ENCODE data around the gene ACSF3. TPM values are rescaled to one million over a fixed set of nuclear protein-coding genes. Genes with fewer than 3 reads are reported as not detected.

ACSF3 gene
- total RNA-seq, 2 experiments from 2014 or later: 53.0 to 53.7 TPM

GRCh38 chr16:89131783-89132182, 38.1 kb downstream of the ACSF3 start:
- H3K4me3 Mint-ChIP-seq: no peak overlapping the region
- DNase-seq (no peak), ATAC-seq (ENCODE audit: low read depth) (no peak)
- peaks cover 28% of the 10 kb centered on the region for H3K36me3 Mint-ChIP-seq
- no peaks in the 10 kb centered on the region for H3K27me3 Mint-ChIP-seq
- H3K27ac Mint-ChIP-seq: no peak overlapping the region
- peaks cover 4% of the 10 kb centered on the region for H3K4me1 Mint-ChIP-seq
- POLR2A ChIA-PET: no interaction called here
- no peaks in the 10 kb centered on the region for H3K9me3 Mint-ChIP-seq

- POLR2A ChIA-PET: no interaction called here
- Mint-ChIP-seq H3K27me3 (no peaks in the 10 kb centered on the region), H3K27ac (no peak overlapping the region), H3K4me1 (peaks cover 4% of the 10 kb centered on the region), H3K4me3 (no peak overlapping the region), H3K9me3 (no peaks in the 10 kb centered on the region), H3K36me3 (peaks cover 28% of the 10 kb centered on the region)
- no peak for ATAC-seq (ENCODE audit: low read depth)
- DNase-seq: no peak
Observed at GRCh38 chr16:89132194-89133005, 38.7 kb downstream of the ACSF3 start.

GRCh38 chr16:89133457-89134127, 39.9 kb downstream of the ACSF3 start:
- POLR2A ChIA-PET: interaction anchor here (0.6 kb wide), 1 partner anchor 538 kb away, joined by 3 read pairs; no protein-coding TSS in a partner anchor
- no peaks in the 10 kb centered on the region for H3K27me3 Mint-ChIP-seq
- H3K4me3 Mint-ChIP-seq: no peak overlapping the region
- no peaks in the 10 kb centered on the region for H3K9me3 Mint-ChIP-seq
- H3K36me3 Mint-ChIP-seq: peaks cover 26% of the 10 kb centered on the region
- no peak overlapping the region for H3K27ac Mint-ChIP-seq
- ATAC-seq (ENCODE audit: low read depth) (no peak), DNase-seq (no peak)
- H3K4me1 Mint-ChIP-seq: peaks cover 4% of the 10 kb centered on the region

- no peak for ATAC-seq (ENCODE audit: low read depth)
- peak; percentile 6 for DNase-seq
- peaks cover 4% of the 10 kb centered on the region for H3K4me1 Mint-ChIP-seq
- H3K27me3 Mint-ChIP-seq: no peaks in the 10 kb centered on the region
- no peaks in the 10 kb centered on the region for H3K9me3 Mint-ChIP-seq
- peaks cover 21% of the 10 kb centered on the region for H3K36me3 Mint-ChIP-seq
- POLR2A ChIA-PET: interaction anchor here (0.6 to 0.7 kb wide), 2 partner anchors 35 to 537 kb away, joined by 3 read pairs; no protein-coding TSS in a partner anchor
- H3K27ac Mint-ChIP-seq: no peak overlapping the region
- no peak overlapping the region for H3K4me3 Mint-ChIP-seq
Observed at GRCh38 chr16:89134269-89134668, 40.6 kb downstream of the ACSF3 start.

GRCh38 chr16:89135166-89135565, 41.5 kb downstream of the ACSF3 start:
- H3K4me3 Mint-ChIP-seq: no peak overlapping the region
- H3K9me3 Mint-ChIP-seq: no peaks in the 10 kb centered on the region
- peaks cover 4% of the 10 kb centered on the region for H3K4me1 Mint-ChIP-seq
- ATAC-seq (ENCODE audit: low read depth): no peak
- POLR2A ChIA-PET: no interaction called here
- no peak overlapping the region for H3K27ac Mint-ChIP-seq
- H3K36me3 Mint-ChIP-seq: peaks cover 17% of the 10 kb centered on the region
- peak; percentile 15 for DNase-seq
- H3K27me3 Mint-ChIP-seq: no peaks in the 10 kb centered on the region

GRCh38 chr16:89135971-89136765, 42.5 kb downstream of the ACSF3 start:
- Mint-ChIP-seq H3K4me3 (no peak overlapping the region), H3K27me3 (no peaks in the 10 kb centered on the region), H3K27ac (no peak overlapping the region), H3K9me3 (no peaks in the 10 kb centered on the region), H3K4me1 (peaks cover 4% of the 10 kb centered on the region), H3K36me3 (peaks cover 11% of the 10 kb centered on the region)
- DNase-seq (no peak), ATAC-seq (ENCODE audit: low read depth) (no peak)
- POLR2A ChIA-PET: no interaction called here

- Mint-ChIP-seq H3K27me3 (no peaks in the 10 kb centered on the region), H3K9me3 (no peaks in the 10 kb centered on the region), H3K27ac (no peak overlapping the region), H3K4me1 (peaks cover 4% of the 10 kb centered on the region), H3K36me3 (peaks cover 9% of the 10 kb centered on the region), H3K4me3 (no peak overlapping the region)
- ATAC-seq (ENCODE audit: low read depth): no peak
- no peak for DNase-seq
- POLR2A ChIA-PET: no interaction called here
Observed at GRCh38 chr16:89136931-89137330, 43.3 kb downstream of the ACSF3 start.

GRCh38 chr16:89137666-89138512, 44.2 kb downstream of the ACSF3 start:
- no peaks in the 10 kb centered on the region for H3K27me3 Mint-ChIP-seq
- peaks cover 9% of the 10 kb centered on the region for H3K36me3 Mint-ChIP-seq
- no peak overlapping the region for H3K27ac Mint-ChIP-seq
- ATAC-seq (ENCODE audit: low read depth) (no peak), DNase-seq (no peak)
- POLR2A ChIA-PET: no interaction called here
- peaks cover 4% of the 10 kb centered on the region for H3K4me1 Mint-ChIP-seq
- no peaks in the 10 kb centered on the region for H3K9me3 Mint-ChIP-seq
- H3K4me3 Mint-ChIP-seq: no peak overlapping the region

GRCh38 chr16:89138513-89138795, 44.8 kb downstream of the ACSF3 start:
- no peak for DNase-seq
- peaks cover 9% of the 10 kb centered on the region for H3K36me3 Mint-ChIP-seq
- ATAC-seq (ENCODE audit: low read depth): no peak
- H3K9me3 Mint-ChIP-seq: no peaks in the 10 kb centered on the region
- no peaks in the 10 kb centered on the region for H3K27me3 Mint-ChIP-seq
- POLR2A ChIA-PET: no interaction called here
- no peak overlapping the region for H3K27ac Mint-ChIP-seq
- no peak overlapping the region for H3K4me3 Mint-ChIP-seq
- peaks cover 4% of the 10 kb centered on the region for H3K4me1 Mint-ChIP-seq

GRCh38 chr16:89138843-89139520, 45.3 kb downstream of the ACSF3 start:
- H3K36me3 Mint-ChIP-seq: peaks cover 7% of the 10 kb centered on the region
- H3K27ac Mint-ChIP-seq: no peak overlapping the region
- POLR2A ChIA-PET: no interaction called here
- DNase-seq (no peak), ATAC-seq (ENCODE audit: low read depth) (no peak)
- no peaks in the 10 kb centered on the region for H3K27me3 Mint-ChIP-seq
- no peaks in the 10 kb centered on the region for H3K9me3 Mint-ChIP-seq
- H3K4me1 Mint-ChIP-seq: peaks cover 4% of the 10 kb centered on the region
- no peak overlapping the region for H3K4me3 Mint-ChIP-seq

- POLR2A ChIA-PET: no interaction called here
- DNase-seq: no peak
- H3K27me3 Mint-ChIP-seq: no peaks in the 10 kb centered on the region
- no peak for ATAC-seq (ENCODE audit: low read depth)
- H3K9me3 Mint-ChIP-seq: no peaks in the 10 kb centered on the region
- no peaks in the 10 kb centered on the region for H3K36me3 Mint-ChIP-seq
- peaks cover 2% of the 10 kb centered on the region for H3K4me1 Mint-ChIP-seq
- H3K4me3 Mint-ChIP-seq: no peak overlapping the region
- H3K27ac Mint-ChIP-seq: no peak overlapping the region
Observed at GRCh38 chr16:89139907-89140361, 46.3 kb downstream of the ACSF3 start.

- Mint-ChIP-seq H3K27ac (no peak overlapping the region), H3K36me3 (no peaks in the 10 kb centered on the region), H3K4me3 (no peak overlapping the region), H3K9me3 (no peaks in the 10 kb centered on the region), H3K27me3 (no peaks in the 10 kb centered on the region), H3K4me1 (peaks cover 2% of the 10 kb centered on the region)
- DNase-seq (no peak), ATAC-seq (ENCODE audit: low read depth) (no peak)
- POLR2A ChIA-PET: no interaction called here
Observed at GRCh38 chr16:89140401-89140800, 46.7 kb downstream of the ACSF3 start.

All from activated naive CD8-positive, alpha-beta T cell treated with anti-CD3 and anti-CD28 coated beads, Interleukin-2, amount 10 ng/mL, durations not matched to agents 7 days and 5 days (primary cell).